ENCODE measurements around the gene SF3B4.

Gene SF3B4

GRCh38 chr1:149931212-149931790 is 3.7 kb upstream of the SF3B4 start:
- no peak for DNase-seq

GRCh38 chr1:149929856-149930255 is 2.3 kb upstream of the SF3B4 start:
- no peak for DNase-seq

- no peak for DNase-seq
Observed at GRCh38 chr1:149928401-149928724, 760 bp upstream of the SF3B4 start.

- DNase-seq = no peak
Observed at GRCh38 chr1:149927056-149927562, 494 bp downstream of the SF3B4 start.

GRCh38 chr1:149926296-149926695 is 1.3 kb downstream of the SF3B4 start:
- DNase-seq = no peak

- no peak for DNase-seq
Observed at GRCh38 chr1:149925751-149926150, 1.9 kb downstream of the SF3B4 start.

- no peak for DNase-seq
Observed at GRCh38 chr1:149925345-149925744, 2.3 kb downstream of the SF3B4 start.

- DNase-seq = no peak
Observed at GRCh38 chr1:149923626-149924025, 4.0 kb downstream of the SF3B4 start.

GRCh38 chr1:149917571-149918144 is 9.9 kb downstream of the SF3B4 start, which contains the start of gene SV2A:
Gene SV2A, minus strand, starts transcription at chr1:149917844. Its CDS starts 4,004 bp downstream, at chr1:149913840.
- DNase-seq = peak; percentile 78

GRCh38 chr1:149916898-149917252 is 10.7 kb downstream of the SF3B4 start:
- DNase-seq = peak; percentile 18

GRCh38 chr1:149916193-149916897 is 11.3 kb downstream of the SF3B4 start:
- no peak for DNase-seq

GRCh38 chr1:149915429-149916192 is 12.0 kb downstream of the SF3B4 start:
- no peak for DNase-seq

GRCh38 chr1:149914545-149914944 is 13.1 kb downstream of the SF3B4 start:
- DNase-seq = no peak

GRCh38 chr1:149906570-149907075 is 21.0 kb downstream of the SF3B4 start:
- DNase-seq = no peak

- no peak for DNase-seq
Observed at GRCh38 chr1:149903836-149904491, 23.6 kb downstream of the SF3B4 start.

- DNase-seq = peak; percentile 96
Observed at GRCh38 chr1:149899460-149900284, 27.9 kb downstream of the SF3B4 start, which contains the start of gene BOLA1. Gene BOLA1, plus strand, starts transcription at chr1:149899568. Its CDS starts 492 bp downstream, at chr1:149900060.

GRCh38 chr1:149896575-149896974 is 31.0 kb downstream of the SF3B4 start:
- no peak for DNase-seq

- peak; percentile 63 for DNase-seq
Observed at GRCh38 chr1:149888999-149889289, 38.7 kb downstream of the SF3B4 start.

GRCh38 chr1:149888247-149888998 is 39.2 kb downstream of the SF3B4 start:
- peak; percentile 93 for DNase-seq

GRCh38 chr1:149887456-149888246 is 40.0 kb downstream of the SF3B4 start:
- peak; percentile 93 for DNase-seq

GRCh38 chr1:149887196-149887455 is 40.5 kb downstream of the SF3B4 start:
- DNase-seq = peak; percentile 45

Data from femur (tissue), 1 donor.